OCI-LY3 (cell line): ENCODE data around the gene CRMP1.

Experiments used
- H2AFZ ChIP-seq: fragments of 200-600, 300-600 bp; shearing (Covaris generic); 2 replicates; pipeline ENCODE4 v1.6.0; 2014; ENCODE audit warnings: antibody characterized with exemption, low read depth, low read length
- H3K27ac ChIP-seq: fragments of 200-600, 300-600 bp; sonication (generic); 2 replicates; pipeline ENCODE4 v1.5.1; 2014; ENCODE audit warnings: mild to moderate bottlenecking, low read length, moderate library complexity, mixed read lengths
- H3K27me3 ChIP-seq: fragments of 200-600, 300-600 bp; sonication (generic); 2 replicates; pipeline ENCODE4 v1.6.1; 2014; ENCODE audit warnings: low read depth, low read length, mixed read lengths
- H3K36me3 ChIP-seq: fragments of 200-600, 300-600 bp; sonication (generic); replicated peaks from 2 replicates; pipeline ENCODE3; 2014; ENCODE audit warnings: low read depth, low read length, mixed read lengths
- H3K4me1 ChIP-seq: fragments of 300-600, 200-600 bp; sonication (generic); 2 replicates; pipeline ENCODE4 v1.6.1; 2014; ENCODE audit warnings: low read length, mixed read lengths
- H3K4me2 ChIP-seq: fragments of 200-600, 300-600 bp; sonication (generic); 2 replicates; pipeline ENCODE4 v1.6.1; 2014; ENCODE audit warnings: low read length, mixed read lengths
- H3K4me3 ChIP-seq: fragments of 300-600, 200-600 bp; sonication (generic); 2 replicates; pipeline ENCODE4 v1.5.1; 2014; ENCODE audit warnings: antibody characterized with exemption, mild to moderate bottlenecking, low read length, moderate library complexity
- H3K79me2 ChIP-seq: fragments of 300-600, 200-600 bp; shearing (Covaris generic); 2 replicates; pipeline ENCODE4 v1.6.1; 2014; ENCODE audit warnings: mild to moderate bottlenecking, low read length, mixed read lengths
- H3K9ac ChIP-seq: fragments of 300-600, 200-600 bp; shearing (Covaris generic); 2 replicates; pipeline ENCODE4 v1.6.0; 2014; ENCODE audit warnings: mild to moderate bottlenecking, low read length, moderate library complexity
- H3K9me3 ChIP-seq: fragments of 200-600, 300-600 bp; shearing (Covaris generic); 2 replicates; pipeline ENCODE4 v1.6.1; 2014; ENCODE audit warnings: low read length, mixed read lengths; ENCODE audit not compliant: insufficient read depth
- H4K20me1 ChIP-seq: fragments of 200-600, 300-600 bp; sonication (generic); 2 replicates; pipeline ENCODE4 v1.6.1; 2016; ENCODE audit warnings: low read length, mixed read lengths; ENCODE audit not compliant: insufficient read depth
- EZH2phosphoT487 ChIP-seq: fragments of 200-600 bp; shearing (Covaris generic); IDR thresholded peaks from 2 replicates; pipeline ENCODE4 v1.6.1; 2018; ENCODE audit warnings: antibody characterized with exemption, mixed run types, low read depth
- TF ChIP-seq, protein P1 (sequence below): fragments of 200-600, 300-600 bp; sonication (generic); IDR thresholded peaks from 2 replicates; pipeline ENCODE4 v1.5.1; 2014; ENCODE audit warnings: antibody characterized with exemption, low read length, low read depth

The CRMP1 gene

DNA sequence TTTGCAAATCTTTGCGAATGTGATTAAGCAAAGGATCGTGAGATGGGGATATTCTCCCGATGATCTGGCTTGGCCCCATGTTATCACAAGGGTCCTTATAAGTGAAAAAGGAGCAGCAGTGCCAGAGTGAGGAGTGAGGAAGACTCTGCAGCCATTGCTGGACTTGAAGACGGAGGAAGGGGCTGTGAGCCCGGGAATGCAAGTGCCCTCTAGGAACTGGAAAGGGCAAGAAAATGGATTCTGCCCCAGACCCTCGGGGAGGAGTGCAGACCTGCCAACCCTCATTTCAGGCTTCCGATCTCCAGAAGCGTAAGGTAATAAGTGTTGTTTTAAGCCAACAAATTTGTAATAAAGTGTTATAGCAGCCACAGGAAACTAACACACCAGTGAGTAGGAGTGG, 105.6 kb downstream of the CRMP1 start:
- H3K36me3 ChIP-seq, result peaks cover 24% of the 10 kb centered on the region

DNA sequence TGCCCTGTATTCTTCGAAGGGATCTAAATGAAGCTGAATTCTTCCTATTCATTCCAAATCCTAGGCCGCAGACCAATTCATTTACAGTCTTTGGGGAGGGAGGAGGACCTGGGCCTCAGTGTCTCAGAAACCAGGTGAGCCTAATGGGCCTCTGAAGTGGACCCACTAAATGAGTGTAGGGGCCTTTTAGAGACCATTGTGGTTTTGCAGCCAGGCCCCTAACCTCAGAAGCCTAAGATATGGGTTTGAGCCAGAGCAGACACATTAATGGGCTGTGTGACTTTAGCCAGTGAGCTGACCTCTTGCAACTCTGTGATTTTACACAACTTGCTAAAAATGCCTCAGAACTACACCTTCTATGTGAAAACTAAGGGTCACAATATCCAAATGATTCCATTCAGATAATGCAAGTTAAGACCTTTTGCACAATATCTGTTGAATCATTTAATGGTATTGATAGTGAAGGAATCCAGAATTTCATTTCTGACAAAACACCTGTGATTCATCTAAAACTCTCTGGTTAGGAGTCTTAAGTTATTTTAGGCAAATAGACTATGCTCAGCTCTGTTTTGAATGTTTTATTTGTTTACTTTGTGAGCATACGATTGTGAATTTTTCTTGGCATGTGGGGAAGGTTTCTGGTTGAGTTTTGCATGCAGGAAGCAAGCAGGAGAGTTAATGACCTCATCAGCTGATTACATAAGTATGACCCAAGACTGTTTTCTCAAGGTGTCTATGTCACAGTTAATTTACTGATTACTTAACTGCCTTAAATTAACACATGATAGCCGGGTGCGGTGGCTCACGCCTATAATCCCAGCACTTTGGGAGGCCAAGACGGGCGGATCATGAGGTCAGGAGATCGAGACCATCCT, 106.8 kb downstream of the CRMP1 start:
- H3K27ac ChIP-seq, result no peak overlapping the region
- peaks cover 24% of the 10 kb centered on the region for H3K36me3 ChIP-seq

More for the DNA sequence above, 105.6 kb downstream of the CRMP1 start:
- Histone ChIP-seq H3K9ac (no peak overlapping the region), H3K27ac (no peak overlapping the region), H3K4me1 (peaks cover 7% of the 10 kb centered on the region), H3K27me3 (no peaks in the 10 kb centered on the region), H3K79me2 (no peaks in the 10 kb centered on the region), H3K4me3 (no peak overlapping the region), H3K9me3 (no peaks in the 10 kb centered on the region), H3K4me2 (no peak overlapping the region), H2AFZ (no peak overlapping the region), H4K20me1 (0 out of 2 replicates have a peak, but pooled peaks cover 3% of the 10 kb centered on the region)
- TF ChIP-seq, protein P1, sequence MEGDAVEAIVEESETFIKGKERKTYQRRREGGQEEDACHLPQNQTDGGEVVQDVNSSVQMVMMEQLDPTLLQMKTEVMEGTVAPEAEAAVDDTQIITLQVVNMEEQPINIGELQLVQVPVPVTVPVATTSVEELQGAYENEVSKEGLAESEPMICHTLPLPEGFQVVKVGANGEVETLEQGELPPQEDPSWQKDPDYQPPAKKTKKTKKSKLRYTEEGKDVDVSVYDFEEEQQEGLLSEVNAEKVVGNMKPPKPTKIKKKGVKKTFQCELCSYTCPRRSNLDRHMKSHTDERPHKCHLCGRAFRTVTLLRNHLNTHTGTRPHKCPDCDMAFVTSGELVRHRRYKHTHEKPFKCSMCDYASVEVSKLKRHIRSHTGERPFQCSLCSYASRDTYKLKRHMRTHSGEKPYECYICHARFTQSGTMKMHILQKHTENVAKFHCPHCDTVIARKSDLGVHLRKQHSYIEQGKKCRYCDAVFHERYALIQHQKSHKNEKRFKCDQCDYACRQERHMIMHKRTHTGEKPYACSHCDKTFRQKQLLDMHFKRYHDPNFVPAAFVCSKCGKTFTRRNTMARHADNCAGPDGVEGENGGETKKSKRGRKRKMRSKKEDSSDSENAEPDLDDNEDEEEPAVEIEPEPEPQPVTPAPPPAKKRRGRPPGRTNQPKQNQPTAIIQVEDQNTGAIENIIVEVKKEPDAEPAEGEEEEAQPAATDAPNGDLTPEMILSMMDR, result no peak
- no peak for TF ChIP-seq EZH2phosphoT487

DNA sequence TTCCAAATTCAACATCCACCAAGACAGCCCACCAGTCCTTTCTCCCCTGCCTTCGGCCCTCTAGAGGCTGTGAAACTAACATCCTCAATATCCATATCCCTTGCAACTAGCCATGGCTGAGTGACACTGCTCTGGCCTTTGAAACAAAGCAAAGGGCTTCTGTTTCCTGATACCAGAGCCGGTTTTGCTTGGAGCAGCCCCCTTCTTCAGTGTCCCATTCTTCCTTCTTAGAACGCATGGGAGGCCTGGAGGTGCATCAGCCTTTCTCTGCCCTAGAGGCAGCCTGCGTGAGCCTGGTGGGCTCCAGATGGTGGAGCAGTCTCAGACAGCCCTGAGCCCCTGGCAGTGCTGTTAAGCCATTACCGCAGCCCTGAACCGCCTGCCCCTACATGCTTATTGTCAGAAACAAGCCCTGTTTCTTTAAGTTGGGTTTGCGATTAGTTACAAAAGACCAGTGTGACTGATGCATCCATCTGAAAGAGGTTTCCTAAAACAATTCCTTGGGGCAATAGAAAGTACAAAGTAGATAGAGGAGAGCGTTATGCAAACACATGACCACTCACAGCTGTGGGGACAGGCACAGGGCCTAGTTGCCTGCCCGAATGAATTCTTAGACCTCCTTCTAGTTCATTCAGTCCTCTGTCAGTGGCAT, 107.8 kb downstream of the CRMP1 start:
- no peak overlapping the region for H3K9ac ChIP-seq
- H3K4me2 ChIP-seq, result no peak overlapping the region
- no peaks in the 10 kb centered on the region for H3K27me3 ChIP-seq
- no peak for TF ChIP-seq EZH2phosphoT487
- TF ChIP-seq, protein P1, result no peak
- no peak overlapping the region for H3K4me3 ChIP-seq
- no peaks in the 10 kb centered on the region for H4K20me1 ChIP-seq
- H3K36me3 ChIP-seq, result peaks cover 24% of the 10 kb centered on the region
- H3K79me2 ChIP-seq, result no peaks in the 10 kb centered on the region
- H3K27ac ChIP-seq, result no peak overlapping the region
- no peaks in the 10 kb centered on the region for H3K9me3 ChIP-seq
- H3K4me1 ChIP-seq, result peaks cover 7% of the 10 kb centered on the region
- H2AFZ ChIP-seq, result no peak overlapping the region

More for the DNA sequence above, 106.8 kb downstream of the CRMP1 start:
- TF ChIP-seq EZH2phosphoT487, result no peak
- TF ChIP-seq, protein P1, result no peak
- 0 out of 2 replicates have a peak, but pooled peaks cover 3% of the 10 kb centered on the region for H4K20me1 ChIP-seq
- H3K27me3 ChIP-seq, result no peaks in the 10 kb centered on the region
- H3K4me3 ChIP-seq, result no peak overlapping the region
- no peaks in the 10 kb centered on the region for H3K79me2 ChIP-seq
- H3K9ac ChIP-seq, result no peak overlapping the region
- H3K9me3 ChIP-seq, result no peaks in the 10 kb centered on the region
- H3K4me1 ChIP-seq, result peaks cover 7% of the 10 kb centered on the region
- no peak overlapping the region for H2AFZ ChIP-seq
- no peak overlapping the region for H3K4me2 ChIP-seq

DNA sequence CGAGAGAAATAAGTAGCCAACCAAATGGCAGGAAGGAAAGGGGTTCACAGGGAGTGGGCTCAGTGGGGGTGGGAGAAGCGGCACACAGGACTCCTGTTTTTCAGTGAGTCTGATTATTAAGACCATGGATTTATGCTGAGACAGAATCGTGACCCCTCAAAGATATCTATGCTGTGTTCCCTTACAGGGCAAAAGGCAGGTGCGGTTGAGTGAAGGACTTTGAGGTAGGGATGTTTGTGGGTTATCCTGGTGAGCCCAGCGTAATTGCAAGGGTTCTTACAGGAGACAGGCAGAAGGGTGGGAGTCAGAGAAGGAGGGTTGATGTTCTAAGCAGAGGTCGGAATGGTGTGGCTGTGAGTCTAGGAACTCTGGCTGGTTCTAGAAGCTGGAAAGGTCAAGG, 108.9 kb downstream of the CRMP1 start:
- Histone ChIP-seq H3K27me3 (no peaks in the 10 kb centered on the region), H4K20me1 (no peaks in the 10 kb centered on the region), H3K4me1 (peaks cover 7% of the 10 kb centered on the region), H2AFZ (no peak overlapping the region), H3K4me2 (no peak overlapping the region), H3K4me3 (no peak overlapping the region), H3K36me3 (peaks cover 24% of the 10 kb centered on the region), H3K79me2 (no peaks in the 10 kb centered on the region), H3K9ac (no peak overlapping the region), H3K9me3 (no peaks in the 10 kb centered on the region), H3K27ac (no peak overlapping the region)
- TF ChIP-seq, protein P1, result no peak
- no peak for TF ChIP-seq EZH2phosphoT487
